Ishikawa (cell line): Measurements from ENCODE around the gene FARS2.

ENCODE experiments used
- CEBPB ChIP-seq: IDR thresholded peaks from 2 replicates; pipeline ENCODE4 v1.6.1; 2012
- EGR1 ChIP-seq: IDR thresholded peaks from 2 replicates; pipeline ENCODE4 v1.6.1; 2012
- EP300 ChIP-seq: IDR thresholded peaks from 2 replicates; pipeline ENCODE4 v1.6.1; 2012; ENCODE audit warnings: borderline replicate concordance
- FOXM1 ChIP-seq: IDR thresholded peaks from 2 replicates; pipeline ENCODE4 v1.6.1; 2012; ENCODE audit warnings: low read depth, borderline replicate concordance
- RAD21 ChIP-seq: IDR thresholded peaks from 2 replicates; pipeline ENCODE4 v1.6.1; 2012; ENCODE audit warnings: low read depth
- TAF1 ChIP-seq: IDR thresholded peaks from 2 replicates; pipeline ENCODE4 v1.6.1; 2012; ENCODE audit warnings: low read depth, mild to moderate bottlenecking
- TCF12 ChIP-seq: IDR thresholded peaks from 2 replicates; pipeline ENCODE4 v1.6.1; 2012; ENCODE audit warnings: low read depth
- TEAD4 ChIP-seq: IDR thresholded peaks from 2 replicates; pipeline ENCODE4 v1.6.1; 2012
- YY1 ChIP-seq: IDR thresholded peaks from 2 replicates; pipeline ENCODE4 v1.6.1; 2012; ENCODE audit warnings: low read depth
- ZBTB7A ChIP-seq: IDR thresholded peaks from 2 replicates; pipeline ENCODE4 v1.6.1; 2012; ENCODE audit warnings: low read depth
- TF ChIP-seq, protein P1 (sequence below): IDR thresholded peaks from 2 replicates; pipeline ENCODE4 v1.6.1; 2012; ENCODE audit warnings: low read depth, mild to moderate bottlenecking
- TF ChIP-seq, protein P2 (sequence below): IDR thresholded peaks from 2 replicates; pipeline ENCODE4 v1.6.1; 2012

DNA sequence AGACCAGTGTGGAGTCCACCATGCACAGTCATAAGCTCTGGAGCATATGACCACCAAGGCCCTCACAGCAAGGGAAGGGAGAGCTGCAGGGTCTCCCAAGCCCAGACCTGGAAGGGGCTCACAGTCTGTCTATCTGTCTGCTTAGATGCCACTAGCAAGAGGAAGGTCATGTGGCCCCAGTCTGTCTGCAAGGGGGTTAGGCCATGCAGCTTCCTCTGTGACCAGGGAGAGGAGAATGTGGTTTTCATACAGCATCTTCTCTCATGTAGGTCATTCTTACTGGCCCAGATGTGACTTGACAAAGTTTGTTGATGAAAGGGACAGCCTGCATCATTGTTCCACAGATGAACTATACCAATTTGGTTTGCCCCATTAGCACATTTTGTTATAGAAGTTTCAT lies 260.8 kb downstream of the FARS2 start:
- no peak for TF ChIP-seq YY1
- no peak for TF ChIP-seq TAF1
- no peak for TF ChIP-seq EGR1
- TF ChIP-seq, protein P1, sequence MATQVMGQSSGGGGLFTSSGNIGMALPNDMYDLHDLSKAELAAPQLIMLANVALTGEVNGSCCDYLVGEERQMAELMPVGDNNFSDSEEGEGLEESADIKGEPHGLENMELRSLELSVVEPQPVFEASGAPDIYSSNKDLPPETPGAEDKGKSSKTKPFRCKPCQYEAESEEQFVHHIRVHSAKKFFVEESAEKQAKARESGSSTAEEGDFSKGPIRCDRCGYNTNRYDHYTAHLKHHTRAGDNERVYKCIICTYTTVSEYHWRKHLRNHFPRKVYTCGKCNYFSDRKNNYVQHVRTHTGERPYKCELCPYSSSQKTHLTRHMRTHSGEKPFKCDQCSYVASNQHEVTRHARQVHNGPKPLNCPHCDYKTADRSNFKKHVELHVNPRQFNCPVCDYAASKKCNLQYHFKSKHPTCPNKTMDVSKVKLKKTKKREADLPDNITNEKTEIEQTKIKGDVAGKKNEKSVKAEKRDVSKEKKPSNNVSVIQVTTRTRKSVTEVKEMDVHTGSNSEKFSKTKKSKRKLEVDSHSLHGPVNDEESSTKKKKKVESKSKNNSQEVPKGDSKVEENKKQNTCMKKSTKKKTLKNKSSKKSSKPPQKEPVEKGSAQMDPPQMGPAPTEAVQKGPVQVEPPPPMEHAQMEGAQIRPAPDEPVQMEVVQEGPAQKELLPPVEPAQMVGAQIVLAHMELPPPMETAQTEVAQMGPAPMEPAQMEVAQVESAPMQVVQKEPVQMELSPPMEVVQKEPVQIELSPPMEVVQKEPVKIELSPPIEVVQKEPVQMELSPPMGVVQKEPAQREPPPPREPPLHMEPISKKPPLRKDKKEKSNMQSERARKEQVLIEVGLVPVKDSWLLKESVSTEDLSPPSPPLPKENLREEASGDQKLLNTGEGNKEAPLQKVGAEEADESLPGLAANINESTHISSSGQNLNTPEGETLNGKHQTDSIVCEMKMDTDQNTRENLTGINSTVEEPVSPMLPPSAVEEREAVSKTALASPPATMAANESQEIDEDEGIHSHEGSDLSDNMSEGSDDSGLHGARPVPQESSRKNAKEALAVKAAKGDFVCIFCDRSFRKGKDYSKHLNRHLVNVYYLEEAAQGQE: no peak
- TF ChIP-seq EP300: no peak
- TF ChIP-seq, protein P2, sequence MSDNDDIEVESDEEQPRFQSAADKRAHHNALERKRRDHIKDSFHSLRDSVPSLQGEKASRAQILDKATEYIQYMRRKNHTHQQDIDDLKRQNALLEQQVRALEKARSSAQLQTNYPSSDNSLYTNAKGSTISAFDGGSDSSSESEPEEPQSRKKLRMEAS: no peak
- no peak for TF ChIP-seq FOXM1
- no peak for TF ChIP-seq ZBTB7A
- TF ChIP-seq CEBPB: no peak
- no peak for TF ChIP-seq TEAD4
- TF ChIP-seq RAD21: no peak
- no peak for TF ChIP-seq TCF12
